Measurements from ENCODE around the gene ADAM10. TPM values are rescaled to one million over a fixed set of nuclear protein-coding genes. Genes with fewer than 3 reads are reported as not detected.
A peak's percentile ranks its signal among the peaks of the same experiment; 100 is the strongest.

The ADAM10 gene
- polyA plus RNA-seq (2013) = 165 and 167 TPM in 2 replicates

GRCh38 chr15:58749532-58750337 is at the start of gene ADAM10:
ADAM10 (minus strand) TSS chr15:58749707; CDS start chr15:58749534, 173 bp downstream.
- Histone ChIP-seq H3K4me1 (ENCODE audit: control insufficient read depth in 1 of 2, insufficient read depth in 2 of 2, low read length in 2 of 2) (peaks cover 0 to 1% of the 10 kb centered on the region in 2 experiments), H3K9ac (ENCODE audit: low read length) (peak within 1 kb of the TSS; percentile 95), H3K4ac (ENCODE audit: low read depth, low read length) (peak within 1 kb of the TSS; percentile 75), H3K23ac (ENCODE audit: low read length) (no peak within 1 kb of the TSS), H4K8ac (ENCODE audit: low read depth, low read length) (peak within 1 kb of the TSS; percentile 52), H3K9me3 (ENCODE audit: insufficient read depth, low read depth, low read length) (no peaks in the 10 kb centered on the region), H4K12ac (ENCODE audit: low read depth, low read length) (peak within 1 kb of the TSS; percentile 79), H3K27me3 (ENCODE audit: insufficient read depth, low read length) (no peaks in the 10 kb centered on the region), H2BK5ac (ENCODE audit: low read depth, low read length, poor library complexity) (peak within 1 kb of the TSS; percentile 84), H4K91ac (ENCODE audit: low read depth, low read length) (peak within 1 kb of the TSS; percentile 89), H3K79me2 (ENCODE audit: control insufficient read depth, insufficient read depth, low read length, poor library complexity) (peaks cover 17% of the 10 kb centered on the region), H3K79me1 (ENCODE audit: low read length) (peaks cover 10% of the 10 kb centered on the region), H2BK12ac (ENCODE audit: low read length) (peak within 1 kb of the TSS; percentile 52), H3K4me2 (ENCODE audit: low read length) (peak within 1 kb of the TSS; percentile 86), H3K4me3 (ENCODE audit: low read depth, low read length) (peak within 1 kb of the TSS; percentile 97), H2AK5ac (ENCODE audit: low read length) (peak within 1 kb of the TSS; percentile 27), H2BK120ac (ENCODE audit: insufficient read depth, low read length, poor library complexity) (peak within 1 kb of the TSS; percentile 79), H3K18ac (ENCODE audit: low read length) (peak within 1 kb of the TSS; percentile 95), H3K36me3 (ENCODE audit: control insufficient read depth in 1 of 2, insufficient read depth in 2 of 2, low read length in 2 of 2) (no peaks in the 10 kb centered on the region), H2AFZ (ENCODE audit: insufficient read depth, low read length, poor library complexity) (peak within 1 kb of the TSS; percentile 72), H3K14ac (ENCODE audit: low read length) (peak within 1 kb of the TSS; percentile 97), H3K27ac (ENCODE audit: low read depth, low read length) (peak within 1 kb of the TSS; percentile 90)
- no CpG with 5 or more reads among the region's 62 CpGs for WGBS (ENCODE audit: extremely low coverage, insufficient coverage, insufficient read length)
- peak; percentile 100 for DNase-seq

GRCh38 chr15:58797505-58797904 is 48.0 kb upstream of the ADAM10 start:
- no peak overlapping the region for H3K4me2 ChIP-seq (ENCODE audit: low read length)
- H3K9ac ChIP-seq (ENCODE audit: low read length) = no peak overlapping the region
- H2BK12ac ChIP-seq (ENCODE audit: low read length) = no peak overlapping the region
- H2AK5ac ChIP-seq (ENCODE audit: low read length) = no peak overlapping the region
- H3K4me3 ChIP-seq (ENCODE audit: low read depth, low read length) = no peak overlapping the region
- WGBS (ENCODE audit: extremely low coverage, insufficient coverage, insufficient read length) = no CpG with 5 or more reads among the region's 3 CpGs
- H3K4ac ChIP-seq (ENCODE audit: low read depth, low read length) = no peak overlapping the region
- H4K91ac ChIP-seq (ENCODE audit: low read depth, low read length) = no peak overlapping the region
- H3K79me2 ChIP-seq (ENCODE audit: control insufficient read depth, insufficient read depth, low read length, poor library complexity) = no peaks in the 10 kb centered on the region
- H4K12ac ChIP-seq (ENCODE audit: low read depth, low read length) = no peak overlapping the region
- no peak overlapping the region for H3K27ac ChIP-seq (ENCODE audit: low read depth, low read length)
- DNase-seq = no peak
- no peak overlapping the region for H3K14ac ChIP-seq (ENCODE audit: low read length)
- no peaks in the 10 kb centered on the region for H3K36me3 ChIP-seq (ENCODE audit: control insufficient read depth in 1 of 2, insufficient read depth in 2 of 2, low read length in 2 of 2)
- no peak overlapping the region for H2BK120ac ChIP-seq (ENCODE audit: insufficient read depth, low read length, poor library complexity)
- no peak overlapping the region for H2AFZ ChIP-seq (ENCODE audit: insufficient read depth, low read length, poor library complexity)
- H3K27me3 ChIP-seq (ENCODE audit: insufficient read depth, low read length) = no peaks in the 10 kb centered on the region
- peaks cover 9% of the 10 kb centered on the region for H3K79me1 ChIP-seq (ENCODE audit: low read length)
- no peak overlapping the region for H3K23ac ChIP-seq (ENCODE audit: low read length)
- no peak overlapping the region for H3K18ac ChIP-seq (ENCODE audit: low read length)
- H2BK5ac ChIP-seq (ENCODE audit: low read depth, low read length, poor library complexity) = no peak overlapping the region
- H3K9me3 ChIP-seq (ENCODE audit: insufficient read depth, low read depth, low read length) = no peaks in the 10 kb centered on the region
- H4K8ac ChIP-seq (ENCODE audit: low read depth, low read length) = no peak overlapping the region
- H3K4me1 ChIP-seq (ENCODE audit: control insufficient read depth in 1 of 2, insufficient read depth in 2 of 2, low read length in 2 of 2) = peaks cover 4 to 5% of the 10 kb centered on the region in 2 experiments

GRCh38 chr15:58795825-58796224 is 46.3 kb upstream of the ADAM10 start:
- Histone ChIP-seq H3K79me2 (ENCODE audit: control insufficient read depth, insufficient read depth, low read length, poor library complexity) (no peaks in the 10 kb centered on the region), H3K4me1 (ENCODE audit: control insufficient read depth in 1 of 2, insufficient read depth in 2 of 2, low read length in 2 of 2) (peaks cover 5 to 6% of the 10 kb centered on the region in 2 experiments), H4K8ac (ENCODE audit: low read depth, low read length) (no peak overlapping the region), H3K4ac (ENCODE audit: low read depth, low read length) (no peak overlapping the region), H2BK5ac (ENCODE audit: low read depth, low read length, poor library complexity) (no peak overlapping the region), H3K18ac (ENCODE audit: low read length) (no peak overlapping the region), H3K79me1 (ENCODE audit: low read length) (peaks cover 9% of the 10 kb centered on the region), H2AK5ac (ENCODE audit: low read length) (no peak overlapping the region), H3K4me3 (ENCODE audit: low read depth, low read length) (no peak overlapping the region), H2AFZ (ENCODE audit: insufficient read depth, low read length, poor library complexity) (no peak overlapping the region), H4K12ac (ENCODE audit: low read depth, low read length) (no peak overlapping the region), H4K91ac (ENCODE audit: low read depth, low read length) (no peak overlapping the region), H2BK12ac (ENCODE audit: low read length) (no peak overlapping the region), H3K27ac (ENCODE audit: low read depth, low read length) (no peak overlapping the region), H3K9me3 (ENCODE audit: insufficient read depth, low read depth, low read length) (no peaks in the 10 kb centered on the region), H3K23ac (ENCODE audit: low read length) (no peak overlapping the region), H3K9ac (ENCODE audit: low read length) (no peak overlapping the region), H3K4me2 (ENCODE audit: low read length) (no peak overlapping the region), H3K36me3 (ENCODE audit: control insufficient read depth in 1 of 2, insufficient read depth in 2 of 2, low read length in 2 of 2) (no peaks in the 10 kb centered on the region), H3K14ac (ENCODE audit: low read length) (no peak overlapping the region), H3K27me3 (ENCODE audit: insufficient read depth, low read length) (no peaks in the 10 kb centered on the region), H2BK120ac (ENCODE audit: insufficient read depth, low read length, poor library complexity) (no peak overlapping the region)
- WGBS (ENCODE audit: extremely low coverage, insufficient coverage, insufficient read length) = no CpG with 5 or more reads among the region's 2 CpGs
- DNase-seq = no peak

- H3K4ac ChIP-seq (ENCODE audit: low read depth, low read length) = no peak overlapping the region
- H2AK5ac ChIP-seq (ENCODE audit: low read length) = no peak overlapping the region
- no peak overlapping the region for H3K9ac ChIP-seq (ENCODE audit: low read length)
- no peak overlapping the region for H2BK12ac ChIP-seq (ENCODE audit: low read length)
- no peaks in the 10 kb centered on the region for H3K27me3 ChIP-seq (ENCODE audit: insufficient read depth, low read length)
- H3K23ac ChIP-seq (ENCODE audit: low read length) = no peak overlapping the region
- peak overlapping the region; percentile 74 for H3K27ac ChIP-seq (ENCODE audit: low read depth, low read length)
- no peaks in the 10 kb centered on the region for H3K9me3 ChIP-seq (ENCODE audit: insufficient read depth, low read depth, low read length)
- H2BK120ac ChIP-seq (ENCODE audit: insufficient read depth, low read length, poor library complexity) = peak overlapping the region; percentile 83
- H3K14ac ChIP-seq (ENCODE audit: low read length) = no peak overlapping the region
- H3K36me3 ChIP-seq (ENCODE audit: control insufficient read depth in 1 of 2, insufficient read depth in 2 of 2, low read length in 2 of 2) = peaks cover 0 to 2% of the 10 kb centered on the region in 2 experiments
- H2AFZ ChIP-seq (ENCODE audit: insufficient read depth, low read length, poor library complexity) = no peak overlapping the region
- H4K8ac ChIP-seq (ENCODE audit: low read depth, low read length) = no peak overlapping the region
- peaks cover 9% of the 10 kb centered on the region for H3K79me1 ChIP-seq (ENCODE audit: low read length)
- H3K4me1 ChIP-seq (ENCODE audit: control insufficient read depth in 1 of 2, insufficient read depth in 2 of 2, low read length in 2 of 2) = peaks cover 5 to 6% of the 10 kb centered on the region in 2 experiments
- H3K79me2 ChIP-seq (ENCODE audit: control insufficient read depth, insufficient read depth, low read length, poor library complexity) = no peaks in the 10 kb centered on the region
- no peak overlapping the region for H3K18ac ChIP-seq (ENCODE audit: low read length)
- no peak overlapping the region for H4K91ac ChIP-seq (ENCODE audit: low read depth, low read length)
- no peak overlapping the region for H2BK5ac ChIP-seq (ENCODE audit: low read depth, low read length, poor library complexity)
- H3K4me3 ChIP-seq (ENCODE audit: low read depth, low read length) = no peak overlapping the region
- peak; percentile 93 to 95 for DNase-seq
- H4K12ac ChIP-seq (ENCODE audit: low read depth, low read length) = no peak overlapping the region
- WGBS (ENCODE audit: extremely low coverage, insufficient coverage, insufficient read length) = 100% methylated on average over 1 of the region's 6 CpGs
- peak overlapping the region; percentile 50 for H3K4me2 ChIP-seq (ENCODE audit: low read length)
Observed at GRCh38 chr15:58793862-58794261, 44.4 kb upstream of the ADAM10 start.

All from trophoblast cell (in vitro differentiated cells and primary cell).